ENCODE data around the gene GPR26. TPM values are rescaled to one million over a fixed set of nuclear protein-coding genes. Genes with fewer than 3 reads are reported as not detected.

The GPR26 gene
- total RNA-seq, 2 donors from 2014 or later, result not detected

GRCh38 chr10:123687758-123688157 is 21.6 kb downstream of the GPR26 start:
- DNase-seq (ENCODE audit: low spot score), result no peak
- H3K4me1 ChIP-seq, result no peaks in the 10 kb centered on the region
- H3K4me3 ChIP-seq, result no peak overlapping the region
- no peak for TF ChIP-seq CTCF (IDR thresholded peaks at IDR 0.05)
- H3K9me3 ChIP-seq, result no peaks in the 10 kb centered on the region
- H3K27ac ChIP-seq, result no peak overlapping the region
- H3K36me3 ChIP-seq, result no peaks in the 10 kb centered on the region
- no peaks in the 10 kb centered on the region for H3K27me3 ChIP-seq

DNA sequence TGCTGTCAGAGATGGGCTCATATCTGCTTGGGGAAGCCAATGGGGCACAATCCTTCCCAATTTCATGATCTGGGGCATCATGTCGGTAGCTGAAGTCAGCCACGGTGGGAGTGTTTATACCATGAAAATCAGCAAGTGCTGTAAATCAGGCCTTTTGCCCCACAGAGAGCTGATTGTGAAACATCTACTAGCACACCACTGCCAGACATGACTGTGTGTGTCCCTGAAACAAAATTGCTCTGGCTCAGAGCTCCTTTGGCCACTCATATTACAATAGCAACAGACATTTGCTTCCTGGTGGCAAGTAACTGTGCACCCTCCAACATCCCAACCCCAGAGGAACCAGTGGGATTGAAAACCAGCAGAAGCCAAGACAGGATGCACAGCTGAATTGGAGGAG is 23.7 kb downstream of the GPR26 start:
- Histone ChIP-seq H3K4me3 (no peak overlapping the region), H3K9me3 (no peaks in the 10 kb centered on the region), H3K27me3 (no peaks in the 10 kb centered on the region), H3K36me3 (no peaks in the 10 kb centered on the region), H3K4me1 (no peaks in the 10 kb centered on the region), H3K27ac (no peak overlapping the region)
- DNase-seq (ENCODE audit: low spot score), result no peak
- TF ChIP-seq CTCF (IDR thresholded peaks at IDR 0.05), result no peak

- no peak for TF ChIP-seq CTCF (IDR thresholded peaks at IDR 0.05)
- Histone ChIP-seq H3K27ac (no peak overlapping the region), H3K4me3 (no peak overlapping the region), H3K9me3 (no peaks in the 10 kb centered on the region), H3K27me3 (no peaks in the 10 kb centered on the region), H3K4me1 (no peaks in the 10 kb centered on the region), H3K36me3 (no peaks in the 10 kb centered on the region)
- DNase-seq (ENCODE audit: low spot score), result no peak
Measured at GRCh38 chr10:123703195-123703790, 37.1 kb downstream of the GPR26 start.

DNA sequence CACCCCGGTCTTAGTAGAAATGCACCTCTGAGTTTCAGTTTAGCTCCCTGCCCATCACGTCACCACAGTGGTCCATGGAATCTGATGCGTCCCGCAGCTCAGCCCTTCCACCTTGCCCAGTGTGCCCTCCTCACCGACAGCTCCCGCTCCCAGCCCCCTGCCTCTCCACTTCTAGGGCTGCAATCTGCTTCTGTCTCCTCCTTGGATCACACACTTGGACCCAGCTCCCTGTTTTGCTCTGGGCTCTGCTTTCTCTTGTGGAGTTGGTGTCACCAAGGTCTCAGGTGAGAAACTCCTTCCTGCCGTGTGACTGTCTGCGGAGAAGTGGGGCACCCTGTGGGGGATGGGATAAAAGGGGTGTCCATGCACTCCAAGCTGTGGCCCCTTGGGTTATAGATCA is 37.9 kb downstream of the GPR26 start:
- no peaks in the 10 kb centered on the region for H3K27me3 ChIP-seq
- H3K36me3 ChIP-seq, result no peaks in the 10 kb centered on the region
- H3K4me3 ChIP-seq, result no peak overlapping the region
- no peaks in the 10 kb centered on the region for H3K4me1 ChIP-seq
- DNase-seq (ENCODE audit: low spot score), result no peak
- H3K27ac ChIP-seq, result no peak overlapping the region
- no peaks in the 10 kb centered on the region for H3K9me3 ChIP-seq
- no peak for TF ChIP-seq CTCF (IDR thresholded peaks at IDR 0.05)

GRCh38 chr10:123704812-123705211 is 38.7 kb downstream of the GPR26 start:
- H3K36me3 ChIP-seq, result no peaks in the 10 kb centered on the region
- no peak overlapping the region for H3K27ac ChIP-seq
- no peaks in the 10 kb centered on the region for H3K27me3 ChIP-seq
- no peaks in the 10 kb centered on the region for H3K4me1 ChIP-seq
- TF ChIP-seq CTCF (IDR thresholded peaks at IDR 0.05), result no peak
- H3K9me3 ChIP-seq, result no peaks in the 10 kb centered on the region
- DNase-seq (ENCODE audit: low spot score), result no peak
- no peak overlapping the region for H3K4me3 ChIP-seq

GRCh38 chr10:123706236-123706635 is 40.1 kb downstream of the GPR26 start:
- Histone ChIP-seq H3K4me1 (no peaks in the 10 kb centered on the region), H3K36me3 (no peaks in the 10 kb centered on the region), H3K4me3 (no peak overlapping the region), H3K9me3 (no peaks in the 10 kb centered on the region), H3K27me3 (no peaks in the 10 kb centered on the region), H3K27ac (no peak overlapping the region)
- no peak for TF ChIP-seq CTCF (IDR thresholded peaks at IDR 0.05)
- no peak for DNase-seq (ENCODE audit: low spot score)

Data from right atrium auricular region (tissue), 2 donors.